Ovary (tissue), 3 donors: Measurements from ENCODE around the gene CD200.

Experiments
- CTCF ChIP-seq, 3 donors: fragments of 450-650 bp in 2 of 3; fragments of 200-600 bp in 1 of 3; IDR thresholded peaks; one replicate each; pipeline versions ENCODE4 v1.5.1 to v1.8.0; 2016 to 2022; ENCODE audit warnings: antibody characterized with exemption in 3 of 3, mild to moderate bottlenecking in 1 of 3
- POLR2A ChIP-seq: fragments of 450-650 bp; IDR thresholded peaks from one replicate; pipeline ENCODE4 v1.6.1; 2017; ENCODE audit warnings: antibody characterized with exemption, mild to moderate bottlenecking, moderate library complexity
- donor health status: DM: no; HTN: no; CAD: no.

GRCh38 chr3:112304611-112305010 lies 28.3 kb upstream of the CD200 start:
- TF ChIP-seq CTCF (IDR thresholded peaks at IDR 0.05) (no peak), POLR2A (no peak)
